HEK293 (cell line): ENCODE results near the gene CENPT.

Experiments used
- CTCF ChIA-PET: fragments of 350-600 bp; formaldehyde crosslinking; extraction: SDS; loops from one replicate; lab custom pipeline; 2021; ENCODE audit warnings: antibody characterized with exemption; lab: Yijun Ruan, JAX
- POLR2A ChIA-PET: fragments of 300-600 bp; formaldehyde crosslinking; extraction: SDS; loops from one replicate; lab custom pipeline; 2020; ENCODE audit warnings: antibody characterized with exemption, inconsistent platforms; lab: Yijun Ruan, JAX
- H3K27ac ChIP-seq: fragments of 200-500 bp; sonication (Bioruptor generic); 2 replicates; pipeline ENCODE4 v1.5.1; 2014; ENCODE audit warnings: low read depth, low read length, control low read depth, inconsistent platforms; ENCODE audit errors: extremely low read depth
- H3K36me3 ChIP-seq, 2 experiments: fragments of 200-500 bp in 1 of 2; sonication (Bioruptor generic) in 1 of 2; 1 replicate in 1 of 2; 2 replicates in 1 of 2; pipeline ENCODE4 v1.5.1; 2014 to 2017; ENCODE audit warnings: inconsistent platforms in 2 of 2, low read length in 2 of 2; ENCODE audit not compliant: control insufficient read depth in 2 of 2, insufficient read depth in 1 of 2
- H3K4me1 ChIP-seq: fragments of 200-500 bp; sonication (Bioruptor generic); 2 replicates; pipeline ENCODE4 v1.5.1; 2014; ENCODE audit warnings: mild to moderate bottlenecking, low read length, inconsistent platforms; ENCODE audit not compliant: control insufficient read depth, insufficient read depth
- H3K4me3 ChIP-seq: 2 replicates; pipeline ENCODE4 v1.5.1; 2011; ENCODE audit warnings: low read depth, mild to moderate bottlenecking, control low read depth, low read length, moderate library complexity
- H3K9me3 ChIP-seq: fragments of 200-500 bp; sonication (Bioruptor generic); 2 replicates; pipeline ENCODE4 v1.5.1; 2014; ENCODE audit warnings: low read depth, low read length, inconsistent platforms; ENCODE audit not compliant: control insufficient read depth, insufficient read depth
- HOXA7 ChIP-seq: sonication (generic); formaldehyde crosslinking; IDR thresholded peaks from 2 replicates; pipeline ENCODE4 v1.8.1; 2022; ENCODE audit warnings: missing genetic modification reagents, borderline replicate concordance
- OVOL3 ChIP-seq: fragments of 450-650 bp; formaldehyde crosslinking; IDR thresholded peaks from 2 replicates; pipeline ENCODE4 v1.5.1; 2016; ENCODE audit warnings: missing biosample characterization, missing genetic modification characterization
- PRDM1 ChIP-seq: fragments of 450-650 bp; formaldehyde crosslinking; IDR thresholded peaks from 2 replicates; pipeline ENCODE4; 2016; ENCODE audit warnings: missing biosample characterization, missing genetic modification characterization
- ZBTB17 ChIP-seq: fragments of 450-650 bp; formaldehyde crosslinking; IDR thresholded peaks from 2 replicates; pipeline ENCODE4 v1.5.1; 2016; ENCODE audit warnings: missing biosample characterization, missing genetic modification characterization
- ZBTB21 ChIP-seq: fragments of 450-650 bp; formaldehyde crosslinking; IDR thresholded peaks from 2 replicates; pipeline ENCODE4 v1.5.1; 2017; ENCODE audit warnings: missing biosample characterization, missing genetic modification characterization
- ZBTB48 ChIP-seq: fragments of 450-650 bp; formaldehyde crosslinking; IDR thresholded peaks from 2 replicates; pipeline ENCODE4 v1.5.1; 2016; ENCODE audit warnings: missing biosample characterization, missing genetic modification characterization
- ZNF10 ChIP-seq: fragments of 450-650 bp; formaldehyde crosslinking; IDR thresholded peaks from 2 replicates; pipeline ENCODE4 v1.5.1; 2017; ENCODE audit warnings: missing biosample characterization, missing genetic modification characterization
- ZNF132 ChIP-seq: fragments of 450-650 bp; formaldehyde crosslinking; IDR thresholded peaks from 2 replicates; pipeline ENCODE4 v1.5.1; 2017; ENCODE audit warnings: missing biosample characterization, missing genetic modification characterization, borderline replicate concordance
- ZNF133 ChIP-seq: fragments of 450-650 bp; formaldehyde crosslinking; IDR thresholded peaks from 2 replicates; pipeline ENCODE4 v1.5.1; 2016; ENCODE audit warnings: missing biosample characterization, missing genetic modification characterization
- ZNF157 ChIP-seq: fragments of 450-650 bp; formaldehyde crosslinking; IDR thresholded peaks from 2 replicates; pipeline ENCODE4 v1.5.1; 2016; ENCODE audit warnings: missing biosample characterization, missing genetic modification characterization
- ZNF174 ChIP-seq: fragments of 450-650 bp; formaldehyde crosslinking; IDR thresholded peaks from 2 replicates; pipeline ENCODE4 v1.5.0; 2017; ENCODE audit warnings: missing biosample characterization, mild to moderate bottlenecking, missing genetic modification characterization
- ZNF239 ChIP-seq: fragments of 450-650 bp; formaldehyde crosslinking; IDR thresholded peaks from 2 replicates; pipeline ENCODE4 v1.5.1; 2016; ENCODE audit warnings: missing biosample characterization, missing genetic modification characterization
- ZNF311 ChIP-seq: fragments of 450-650 bp; formaldehyde crosslinking; IDR thresholded peaks from 2 replicates; pipeline ENCODE4 v1.5.1; 2017; ENCODE audit warnings: missing biosample characterization, missing genetic modification characterization, borderline replicate concordance
- ZNF449 ChIP-seq: fragments of 450-650 bp; formaldehyde crosslinking; IDR thresholded peaks from 2 replicates; pipeline ENCODE4 v1.5.1; 2017; ENCODE audit warnings: missing biosample characterization, mild to moderate bottlenecking, missing genetic modification characterization, moderate library complexity
- ZNF48 ChIP-seq: fragments of 450-650 bp; formaldehyde crosslinking; IDR thresholded peaks from 2 replicates; pipeline ENCODE4 v1.5.1; 2016; ENCODE audit warnings: missing biosample characterization, missing genetic modification characterization
- ZNF514 ChIP-seq: fragments of 450-650 bp; formaldehyde crosslinking; IDR thresholded peaks from 2 replicates; pipeline ENCODE4 v1.5.1; 2016; ENCODE audit warnings: missing biosample characterization, missing genetic modification characterization
- ZNF600 ChIP-seq: fragments of 450-650 bp; formaldehyde crosslinking; IDR thresholded peaks from 2 replicates; pipeline ENCODE4 v1.5.1; 2016; ENCODE audit warnings: missing biosample characterization, missing genetic modification characterization
- ZNF621 ChIP-seq: fragments of 450-650 bp; formaldehyde crosslinking; IDR thresholded peaks from 2 replicates; pipeline ENCODE4 v1.5.1; 2017; ENCODE audit warnings: missing biosample characterization, missing genetic modification characterization
- ZNF701 ChIP-seq: fragments of 450-650 bp; formaldehyde crosslinking; IDR thresholded peaks from 2 replicates; pipeline ENCODE4 v1.5.1; 2016; ENCODE audit warnings: missing biosample characterization, missing genetic modification characterization
- ZNF777 ChIP-seq: fragments of 450-650 bp; formaldehyde crosslinking; IDR thresholded peaks from 2 replicates; pipeline ENCODE4 v1.5.1; 2017; ENCODE audit warnings: missing biosample characterization, missing genetic modification characterization, borderline replicate concordance
- TF ChIP-seq, protein P1 (sequence below): fragments of 450-650 bp; formaldehyde crosslinking; IDR thresholded peaks from 2 replicates; pipeline ENCODE4 v1.5.1; 2016; ENCODE audit warnings: missing biosample characterization, missing genetic modification characterization
- TF ChIP-seq, protein P2 (sequence below): fragments of 450-650 bp; IDR thresholded peaks from 2 replicates; pipeline ENCODE4 v1.5.1; 2018; ENCODE audit warnings: missing biosample characterization, mild to moderate bottlenecking, missing genetic modification characterization
- TF ChIP-seq, protein P3 (sequence below): fragments of 450-650 bp; formaldehyde crosslinking; IDR thresholded peaks from 2 replicates; pipeline ENCODE4; 2016; ENCODE audit warnings: missing biosample characterization, missing genetic modification characterization
- TF ChIP-seq, protein P4 (sequence below): fragments of 450-650 bp; IDR thresholded peaks from 2 replicates; pipeline ENCODE4 v1.5.1; 2018; ENCODE audit warnings: missing biosample characterization, missing genetic modification characterization

Gene CENPT

GRCh38 chr16:67846063-67846319 lies 1.5 kb downstream of the CENPT start (continued):
- no peak for TF ChIP-seq OVOL3 (tag by site-specific recombination)
- no peak for TF ChIP-seq ZNF48
- no peak for TF ChIP-seq ZNF239 (tag by site-specific recombination)
- TF ChIP-seq ZBTB21 (tag by site-specific recombination): no peak
- TF ChIP-seq ZNF157 (tag by site-specific recombination): no peak
- TF ChIP-seq ZNF132 (tag by site-specific recombination): no peak
- TF ChIP-seq HOXA7 (CRISPR knock-in tag): no peak

GRCh38 chr16:67845291-67846062 lies 2.0 kb downstream of the CENPT start:
- Histone ChIP-seq H3K27ac (peak overlapping the region; percentile 92), H3K4me1 (peaks cover 16% of the 10 kb centered on the region), H3K4me3 (peak overlapping the region; percentile 91), H3K36me3 (peaks cover 0 to 28% of the 10 kb centered on the region in 2 experiments; a peak in 2 of 3 replicates), H3K9me3 (no peaks in the 10 kb centered on the region)
- TF ChIP-seq ZNF10 (tag by site-specific recombination): peak; percentile 71; the same call in 1 of the 2 replicates
- TF ChIP-seq ZNF133 (tag by site-specific recombination): peak; percentile 74; the same call in 1 of the 2 replicates
- TF ChIP-seq ZNF174 (tag by site-specific recombination): no peak
- TF ChIP-seq, protein P1, sequence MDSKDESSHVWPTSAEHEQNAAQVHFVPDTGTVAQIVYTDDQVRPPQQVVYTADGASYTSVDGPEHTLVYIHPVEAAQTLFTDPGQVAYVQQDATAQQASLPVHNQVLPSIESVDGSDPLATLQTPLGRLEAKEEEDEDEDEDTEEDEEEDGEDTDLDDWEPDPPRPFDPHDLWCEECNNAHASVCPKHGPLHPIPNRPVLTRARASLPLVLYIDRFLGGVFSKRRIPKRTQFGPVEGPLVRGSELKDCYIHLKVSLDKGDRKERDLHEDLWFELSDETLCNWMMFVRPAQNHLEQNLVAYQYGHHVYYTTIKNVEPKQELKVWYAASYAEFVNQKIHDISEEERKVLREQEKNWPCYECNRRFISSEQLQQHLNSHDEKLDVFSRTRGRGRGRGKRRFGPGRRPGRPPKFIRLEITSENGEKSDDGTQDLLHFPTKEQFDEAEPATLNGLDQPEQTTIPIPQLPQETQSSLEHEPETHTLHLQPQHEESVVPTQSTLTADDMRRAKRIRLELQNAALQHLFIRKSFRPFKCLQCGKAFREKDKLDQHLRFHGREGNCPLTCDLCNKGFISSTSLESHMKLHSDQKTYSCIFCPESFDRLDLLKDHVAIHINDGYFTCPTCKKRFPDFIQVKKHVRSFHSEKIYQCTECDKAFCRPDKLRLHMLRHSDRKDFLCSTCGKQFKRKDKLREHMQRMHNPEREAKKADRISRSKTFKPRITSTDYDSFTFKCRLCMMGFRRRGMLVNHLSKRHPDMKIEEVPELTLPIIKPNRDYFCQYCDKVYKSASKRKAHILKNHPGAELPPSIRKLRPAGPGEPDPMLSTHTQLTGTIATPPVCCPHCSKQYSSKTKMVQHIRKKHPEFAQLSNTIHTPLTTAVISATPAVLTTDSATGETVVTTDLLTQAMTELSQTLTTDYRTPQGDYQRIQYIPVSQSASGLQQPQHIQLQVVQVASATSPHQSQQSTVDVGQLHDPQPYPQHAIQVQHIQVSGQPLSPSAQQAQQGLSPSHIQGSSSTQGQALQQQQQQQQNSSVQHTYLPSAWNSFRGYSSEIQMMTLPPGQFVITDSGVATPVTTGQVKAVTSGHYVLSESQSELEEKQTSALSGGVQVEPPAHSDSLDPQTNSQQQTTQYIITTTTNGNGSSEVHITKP: 0 out of 2 replicates have a peak, but pooled peaks have one; percentile 24
- peak; percentile 35; the same call in 1 of the 2 replicates for TF ChIP-seq ZBTB17 (tag by site-specific recombination)
- TF ChIP-seq ZBTB48 (tag by site-specific recombination): peak; percentile 38
- TF ChIP-seq ZNF514: no peak
- TF ChIP-seq ZNF600: peak; percentile 55; the same call in 1 of the 2 replicates
- ChIA-PET CTCF (interaction anchor here (0.6 to 2.9 kb wide), 6 partner anchors 11 to 173 kb away, joined by 3 to 13 read pairs (median 4); partner anchors contain the start of gene NRN1L), POLR2A (interaction anchor here (0.7 to 4.3 kb wide), 16 partner anchors 12 to 324 kb away, joined by 3 to 38 read pairs (median 5); partner anchors contain the start of genes ACD, EDC4, GFOD2 and LCAT)

DNA sequence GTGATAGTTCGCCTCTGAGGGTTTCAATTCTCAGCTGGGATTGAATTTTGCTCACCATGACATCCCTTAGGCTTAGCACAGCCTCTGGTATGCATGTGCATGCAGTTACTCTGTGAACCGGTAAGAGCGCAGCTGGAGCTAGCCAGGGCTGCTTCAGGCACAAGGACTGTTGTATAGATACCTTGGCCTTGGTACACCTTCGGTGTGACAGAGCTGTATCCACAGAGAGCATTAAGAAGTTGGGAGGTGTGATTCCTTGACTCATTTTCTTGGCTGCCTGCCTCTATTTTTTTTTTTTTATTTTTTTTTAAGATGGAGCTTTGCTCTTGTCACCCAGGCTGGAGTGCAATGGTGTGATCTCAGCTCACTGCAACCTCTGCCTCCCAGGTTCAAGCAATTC lies 3.0 kb downstream of the CENPT start:
- no peak overlapping the region; the same call in 1 of the 2 replicates for H3K27ac ChIP-seq
- POLR2A ChIA-PET: interaction anchor here (0.7 to 4.3 kb wide), 9 partner anchors 11 to 125 kb away, joined by 3 to 38 read pairs (median 4); partner anchors contain the start of genes EDC4, GFOD2, LCAT and RANBP10
- peaks cover 0 to 25% of the 10 kb centered on the region in 2 experiments; a peak in 2 of 3 replicates for H3K36me3 ChIP-seq
- CTCF ChIA-PET: interaction anchor here (0.6 to 2.9 kb wide), 9 partner anchors 10 to 1862 kb away, joined by 3 to 13 read pairs (median 3); no protein-coding TSS in a partner anchor
- peaks cover 16% of the 10 kb centered on the region for H3K4me1 ChIP-seq
- no peak overlapping the region for H3K4me3 ChIP-seq
- H3K9me3 ChIP-seq: no peaks in the 10 kb centered on the region
- TF ChIP-seq, protein P2, sequence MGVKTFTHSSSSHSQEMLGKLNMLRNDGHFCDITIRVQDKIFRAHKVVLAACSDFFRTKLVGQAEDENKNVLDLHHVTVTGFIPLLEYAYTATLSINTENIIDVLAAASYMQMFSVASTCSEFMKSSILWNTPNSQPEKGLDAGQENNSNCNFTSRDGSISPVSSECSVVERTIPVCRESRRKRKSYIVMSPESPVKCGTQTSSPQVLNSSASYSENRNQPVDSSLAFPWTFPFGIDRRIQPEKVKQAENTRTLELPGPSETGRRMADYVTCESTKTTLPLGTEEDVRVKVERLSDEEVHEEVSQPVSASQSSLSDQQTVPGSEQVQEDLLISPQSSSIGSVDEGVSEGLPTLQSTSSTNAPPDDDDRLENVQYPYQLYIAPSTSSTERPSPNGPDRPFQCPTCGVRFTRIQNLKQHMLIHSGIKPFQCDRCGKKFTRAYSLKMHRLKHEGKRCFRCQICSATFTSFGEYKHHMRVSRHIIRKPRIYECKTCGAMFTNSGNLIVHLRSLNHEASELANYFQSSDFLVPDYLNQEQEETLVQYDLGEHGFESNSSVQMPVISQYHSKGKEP (tag by site-specific recombination): 0 out of 2 replicates have a peak, but pooled peaks have one; percentile 63
- TF ChIP-seq ZNF311 (tag by site-specific recombination) (no peak), ZNF621 (tag by site-specific recombination) (no peak), PRDM1 (tag by site-specific recombination) (no peak), ZNF600 (peak; percentile 14; the same call in 1 of the 2 replicates), ZNF701 (tag by site-specific recombination) (no peak), ZNF777 (tag by site-specific recombination) (no peak), ZNF449 (tag by site-specific recombination) (no peak)
- TF ChIP-seq, protein P3, sequence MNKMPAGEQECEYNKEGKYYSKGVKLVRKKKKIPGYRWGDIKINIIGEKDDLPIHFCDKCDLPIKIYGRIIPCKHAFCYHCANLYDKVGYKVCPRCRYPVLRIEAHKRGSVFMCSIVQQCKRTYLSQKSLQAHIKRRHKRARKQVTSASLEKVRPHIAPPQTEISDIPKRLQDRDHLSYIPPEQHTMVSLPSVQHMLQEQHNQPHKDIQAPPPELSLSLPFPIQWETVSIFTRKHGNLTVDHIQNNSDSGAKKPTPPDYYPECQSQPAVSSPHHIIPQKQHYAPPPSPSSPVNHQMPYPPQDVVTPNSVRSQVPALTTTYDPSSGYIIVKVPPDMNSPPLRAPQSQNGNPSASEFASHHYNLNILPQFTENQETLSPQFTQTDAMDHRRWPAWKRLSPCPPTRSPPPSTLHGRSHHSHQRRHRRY (tag by site-specific recombination): no peak
- TF ChIP-seq, protein P4, sequence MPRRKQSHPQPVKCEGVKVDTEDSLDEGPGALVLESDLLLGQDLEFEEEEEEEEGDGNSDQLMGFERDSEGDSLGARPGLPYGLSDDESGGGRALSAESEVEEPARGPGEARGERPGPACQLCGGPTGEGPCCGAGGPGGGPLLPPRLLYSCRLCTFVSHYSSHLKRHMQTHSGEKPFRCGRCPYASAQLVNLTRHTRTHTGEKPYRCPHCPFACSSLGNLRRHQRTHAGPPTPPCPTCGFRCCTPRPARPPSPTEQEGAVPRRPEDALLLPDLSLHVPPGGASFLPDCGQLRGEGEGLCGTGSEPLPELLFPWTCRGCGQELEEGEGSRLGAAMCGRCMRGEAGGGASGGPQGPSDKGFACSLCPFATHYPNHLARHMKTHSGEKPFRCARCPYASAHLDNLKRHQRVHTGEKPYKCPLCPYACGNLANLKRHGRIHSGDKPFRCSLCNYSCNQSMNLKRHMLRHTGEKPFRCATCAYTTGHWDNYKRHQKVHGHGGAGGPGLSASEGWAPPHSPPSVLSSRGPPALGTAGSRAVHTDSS: no peak
